Psoas muscle (tissue), 8 donors: Measurements from ENCODE around the gene TBC1D22A. TPM values are rescaled to one million over a fixed set of nuclear protein-coding genes. Genes with fewer than 3 reads are reported as not detected.

ENCODE experiments used
- ATAC-seq, 4 donors: fragments of 200-7000 bp; cut with Tn5 transposase; one replicate each; pipeline ENCODE4 v1.9.1; 2020; ENCODE audit warnings: moderate library complexity in 3 of 4, mild to moderate bottlenecking in 2 of 4
- DNase-seq, 2 donors: peaks; one replicate each; pipeline ENCODE4 v3.0.0-alpha.2; 2020
- H3K27ac ChIP-seq: fragments of 200-600 bp; one replicate; pipeline ENCODE4 v1.8.0; 2022
- H3K27me3 ChIP-seq, 3 donors: fragments of 200-600 bp in 1 of 3; one replicate each; pipeline versions ENCODE4 v1.6.1 to v1.8.0; 2013 to 2022; ENCODE audit warnings: low read length in 2 of 3, mild to moderate bottlenecking in 2 of 3, moderate library complexity in 1 of 3; ENCODE audit not compliant: insufficient read depth in 3 of 3
- H3K36me3 ChIP-seq, 2 donors: fragments of 200-600 bp in 1 of 2; one replicate each; pipeline versions ENCODE4 v1.6.1 to v1.8.0; 2013 to 2022; ENCODE audit warnings: low read depth in 1 of 2, mild to moderate bottlenecking in 1 of 2, moderate library complexity in 1 of 2; ENCODE audit not compliant: insufficient read depth in 1 of 2
- H3K4me1 ChIP-seq: fragments of 200-600 bp; one replicate; pipeline ENCODE4 v1.8.0; 2022
- H3K4me3 ChIP-seq: fragments of 200-600 bp; one replicate; pipeline ENCODE4 v1.8.0; 2022; ENCODE audit warnings: mild to moderate bottlenecking
- H3K9me3 ChIP-seq: fragments of 200-600 bp; one replicate; pipeline ENCODE4 v1.8.0; 2022
- CTCF ChIP-seq: fragments of 200-600 bp; IDR thresholded peaks from one replicate; pipeline ENCODE4 v1.8.0; 2022; ENCODE audit warnings: antibody characterized with exemption
- WGBS, 3 donors: extraction: QIAGEN DNeasy Blood & Tissue Kit; methylation state at CpG; one replicate each; pipeline versions ENCODE4 v1.1.6 to v1.1.7; 2013; 5-methylcytosine and 5-hydroxymethylcytosine counted together
- intact Hi-C, 2 donors: fragments of 100-400 bp; cut with DNase I; formaldehyde crosslinking; loops; one replicate each; pipeline versions ENCODE4 v1.11.0 to v1.14.2; 2022
- polyA plus RNA-seq, 3 donors: library from polyadenylated mRNA; stranded (reverse); fragments of 200-250 nt; gene quantifications; one replicate each; pipeline ENCODE4 v1.2.3, GENCODE V29; 2013
- total RNA-seq, 4 donors: library from RNA; stranded (reverse); fragmentation: NEBNext Ultra II Directional in 2 of 4; extraction: Animal tissue kit (Norgen Biotek cat#: 25700) in 2 of 4; gene quantifications; one replicate each; pipeline versions ENCODE4 v1.2.1 to v1.2.4, GENCODE V29; 2021 to 2023
- donor health status: healthy with polysubstance abuse.
- donor health status: DM: no; HTN: no; CAD: no; lungs with moderate emphysema.
- donor health status: Bipolar disorder and iron deficiency.
- donor health status: healthy.
- donor health status: DM: yes; HTN: yes; CAD: no.
- donor health status: DM: no; HTN: no; CAD: no.
- donor health status: DM: no; HTN: no; CAD: no.
- donor health status: DM: yes; HTN: yes; CAD: no.

TBC1D22A gene
- total and polyA plus RNA-seq, 7 donors: 11.7 to 25.0 (median 18.9) TPM

- ATAC-seq: peak in 3 of 4 donors; percentile 43 to 64 (median 58)
- intact Hi-C loops: no loop called here
- H3K27me3 ChIP-seq: no peaks in the 10 kb centered on the region
- no peaks in the 10 kb centered on the region for H3K4me1 ChIP-seq
- peak in 1 of 2 donors; percentile 65 for DNase-seq
- peaks cover 0 to 6% of the 10 kb centered on the region in 2 donors for H3K36me3 ChIP-seq
- TF ChIP-seq CTCF: no peak
- 54 to 60% (median 56%) methylated on average over 17 of the region's 17 CpGs for WGBS, 3 donors
- H3K27ac ChIP-seq: peak overlapping the region; percentile 53
- H3K4me3 ChIP-seq: no peak overlapping the region
- no peaks in the 10 kb centered on the region for H3K9me3 ChIP-seq
Observed at GRCh38 chr22:46971099-46971763, 208.8 kb downstream of the TBC1D22A start.

- H3K27me3 ChIP-seq: no peaks in the 10 kb centered on the region
- DNase-seq: no peak
- H3K4me3 ChIP-seq: no peak overlapping the region
- no peak for ATAC-seq
- no peaks in the 10 kb centered on the region for H3K9me3 ChIP-seq
- WGBS, 3 donors: 81 to 88% (median 87%) methylated on average over 8 of the region's 8 CpGs
- no peaks in the 10 kb centered on the region for H3K4me1 ChIP-seq
- TF ChIP-seq CTCF: no peak
- peaks cover 0 to 6% of the 10 kb centered on the region in 2 donors for H3K36me3 ChIP-seq
- peak overlapping the region; percentile 53 for H3K27ac ChIP-seq
- intact Hi-C loops: no loop called here
Observed at GRCh38 chr22:46971764-46972125, 209.3 kb downstream of the TBC1D22A start.

GRCh38 chr22:46972256-46972655 lies 209.8 kb downstream of the TBC1D22A start:
- Histone ChIP-seq H3K9me3 (no peaks in the 10 kb centered on the region), H3K27ac (no peak overlapping the region), H3K4me1 (no peaks in the 10 kb centered on the region), H3K4me3 (no peak overlapping the region), H3K36me3 (peaks cover 0 to 6% of the 10 kb centered on the region in 2 donors), H3K27me3 (no peaks in the 10 kb centered on the region)
- intact Hi-C loops: no loop called here
- no peak for ATAC-seq
- TF ChIP-seq CTCF: no peak
- 92 to 99% (median 94%) methylated on average over 17 of the region's 17 CpGs for WGBS, 3 donors
- DNase-seq: no peak

- Histone ChIP-seq H3K36me3 (peaks cover 0 to 6% of the 10 kb centered on the region in 2 donors), H3K27me3 (no peaks in the 10 kb centered on the region), H3K4me3 (no peak overlapping the region), H3K9me3 (no peaks in the 10 kb centered on the region), H3K27ac (no peak overlapping the region), H3K4me1 (no peaks in the 10 kb centered on the region)
- WGBS, 3 donors: 92 to 95% (median 93%) methylated on average over 32 of the region's 32 CpGs
- DNase-seq (peak in 1 of 2 donors; percentile 41), ATAC-seq (no peak)
- no peak for TF ChIP-seq CTCF
- intact Hi-C loops: no loop called here
Observed at GRCh38 chr22:46972901-46973831, 210.7 kb downstream of the TBC1D22A start.
